Smooth muscle cell (in vitro differentiated cells): ENCODE measurements around the gene TTYH1. TPM values are rescaled to one million over a fixed set of nuclear protein-coding genes. Genes with fewer than 3 reads are reported as not detected.

Source experiments
- DNase-seq: peaks from one replicate; lab custom pipeline; 2025; ENCODE audit not compliant: unreplicated experiment; lab: John Stamatoyannopoulos, UW
- H2AFZ ChIP-seq: fragments of 200-600 bp; sonication (generic); 2 replicates; pipeline ENCODE4 v1.6.0; 2016; ENCODE audit warnings: antibody characterized with exemption, low read depth, mild to moderate bottlenecking
- H3F3A ChIP-seq: fragments of 200-600 bp; sonication (generic); 2 replicates; pipeline ENCODE4 v1.6.0; 2017; ENCODE audit warnings: antibody characterized with exemption, low read depth
- H3K27ac ChIP-seq: fragments of 200-600 bp; sonication (generic); 2 replicates; pipeline ENCODE4 v1.5.1; 2016; ENCODE audit warnings: low read depth, mild to moderate bottlenecking
- H3K27me3 ChIP-seq: fragments of 200-600 bp; sonication (generic); 2 replicates; pipeline ENCODE4 v1.6.1; 2016; ENCODE audit warnings: low read depth, mild to moderate bottlenecking
- H3K36me3 ChIP-seq: fragments of 200-600 bp; sonication (generic); 2 replicates; pipeline ENCODE4 v1.5.1; 2016; ENCODE audit warnings: low read depth
- H3K4me1 ChIP-seq: fragments of 200-600 bp; sonication (generic); 2 replicates; pipeline ENCODE4 v1.5.1; 2016; ENCODE audit warnings: low read depth
- H3K4me2 ChIP-seq: fragments of 200-600 bp; sonication (generic); 2 replicates; pipeline ENCODE4 v1.6.0; 2016; ENCODE audit warnings: mild to moderate bottlenecking
- H3K4me3 ChIP-seq: fragments of 200-600 bp; sonication (generic); 2 replicates; pipeline ENCODE4 v1.5.1; 2016; ENCODE audit warnings: mild to moderate bottlenecking
- H3K79me2 ChIP-seq: fragments of 200-600 bp; sonication (generic); 2 replicates; pipeline ENCODE4 v1.6.0; 2016; ENCODE audit warnings: low read depth, mild to moderate bottlenecking
- H3K9ac ChIP-seq: fragments of 200-600 bp; sonication (generic); 2 replicates; pipeline ENCODE4 v1.6.0; 2016; ENCODE audit warnings: low read depth
- H3K9me3 ChIP-seq: fragments of 200-600 bp; sonication (generic); replicated peaks from 2 replicates; pipeline ENCODE4 v1.5.1; 2016; ENCODE audit warnings: low read depth
- H4K20me1 ChIP-seq: fragments of 200-600 bp; sonication (generic); 2 replicates; pipeline ENCODE4 v1.6.0; 2016; ENCODE audit warnings: low read depth
- CTCF ChIP-seq: fragments of 200-600 bp; sonication (generic); IDR thresholded peaks from 2 replicates; pipeline ENCODE4 v1.5.1; 2017; ENCODE audit warnings: borderline replicate concordance, mild to moderate bottlenecking, antibody characterized with exemption; ENCODE audit not compliant: insufficient read depth, poor library complexity, severe bottlenecking
- WGBS: methylation state at CpG from one replicate; pipeline ENCODE4 v1.1.7; 2016; ENCODE audit warnings: low lambda C conversion rate; 5-methylcytosine and 5-hydroxymethylcytosine counted together
- polyA plus RNA-seq: library from polyadenylated mRNA; unstranded; fragments of >200 nt; fragmentation: Nextera tagmentation; extraction: Ambion mirVana; gene quantifications from 2 replicates; pipeline ENCODE4 v1.2.1, GENCODE V29; 2016
- total RNA-seq: library from RNA; depleted of rRNA; stranded (reverse); fragments of >200 nt; gene quantifications from 2 replicates; pipeline ENCODE4 v1.2.3, GENCODE V29; 2014

Gene TTYH1
- total and polyA plus RNA-seq, 2 experiments from 2014 or later = 0.40 to 0.65 TPM

DNA sequence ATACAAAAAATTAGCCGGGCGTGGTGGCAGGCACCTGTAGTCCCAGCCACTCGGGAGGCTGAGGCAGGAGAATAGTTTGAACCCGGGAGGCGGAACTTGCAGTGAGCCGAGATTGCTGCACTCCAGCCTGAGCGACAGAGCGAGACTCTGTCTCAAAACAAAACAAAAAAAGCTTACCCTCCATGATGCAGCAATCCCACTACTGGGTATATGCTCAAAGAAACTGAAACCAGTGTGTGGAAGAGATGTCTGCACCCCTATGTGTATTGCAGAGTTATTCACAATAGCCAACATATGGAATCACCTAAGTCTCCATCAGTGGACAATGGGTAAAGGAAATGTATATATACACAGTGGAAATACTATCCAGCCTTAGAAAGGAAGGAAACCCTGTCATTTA is 19.6 kb upstream of the TTYH1 start:
- no peaks in the 10 kb centered on the region for H3K79me2 ChIP-seq
- no peaks in the 10 kb centered on the region for H3K27me3 ChIP-seq
- no peak overlapping the region for H2AFZ ChIP-seq
- H3K9ac ChIP-seq = no peak overlapping the region
- H3K9me3 ChIP-seq = no peaks in the 10 kb centered on the region
- TF ChIP-seq CTCF = no peak
- H4K20me1 ChIP-seq = no peaks in the 10 kb centered on the region
- 81% methylated on average over 8 of the region's 8 CpGs for WGBS
- no peak overlapping the region for H3K4me2 ChIP-seq
- H3K4me1 ChIP-seq = no peaks in the 10 kb centered on the region
- H3K27ac ChIP-seq = no peak overlapping the region
- H3K36me3 ChIP-seq = no peaks in the 10 kb centered on the region
- no peak overlapping the region for H3K4me3 ChIP-seq
- no peak for DNase-seq
- no peaks in the 10 kb centered on the region for H3F3A ChIP-seq

DNA sequence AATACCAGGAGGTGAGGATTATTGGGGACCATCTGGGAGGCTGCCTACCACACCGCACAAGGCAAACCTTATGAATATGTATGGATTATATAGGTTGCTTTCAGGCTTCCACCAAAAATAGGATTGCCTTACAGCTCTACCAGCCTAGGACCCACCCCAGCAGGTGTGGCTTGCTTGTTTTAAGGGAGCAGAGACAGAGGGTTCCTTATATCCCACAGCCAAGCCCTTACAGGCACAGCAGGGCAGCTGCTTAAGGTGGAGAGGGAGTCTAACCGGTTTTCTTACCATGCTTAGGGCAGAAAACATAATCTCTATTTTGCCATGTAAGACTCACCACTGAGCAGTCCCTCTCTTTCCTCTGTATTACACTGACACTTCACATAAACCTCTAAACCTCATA is 16.1 kb upstream of the TTYH1 start:
- no peak for DNase-seq
- WGBS = 70% methylated on average over 2 of the region's 2 CpGs
- H2AFZ ChIP-seq = no peak overlapping the region
- H4K20me1 ChIP-seq = no peaks in the 10 kb centered on the region
- H3K9me3 ChIP-seq = no peaks in the 10 kb centered on the region
- H3K27me3 ChIP-seq = no peaks in the 10 kb centered on the region
- H3F3A ChIP-seq = no peaks in the 10 kb centered on the region
- no peak overlapping the region for H3K27ac ChIP-seq
- no peaks in the 10 kb centered on the region for H3K79me2 ChIP-seq
- H3K4me3 ChIP-seq = no peak overlapping the region
- TF ChIP-seq CTCF = no peak
- no peaks in the 10 kb centered on the region for H3K36me3 ChIP-seq
- H3K4me1 ChIP-seq = no peaks in the 10 kb centered on the region
- H3K4me2 ChIP-seq = no peak overlapping the region
- no peak overlapping the region for H3K9ac ChIP-seq

DNA sequence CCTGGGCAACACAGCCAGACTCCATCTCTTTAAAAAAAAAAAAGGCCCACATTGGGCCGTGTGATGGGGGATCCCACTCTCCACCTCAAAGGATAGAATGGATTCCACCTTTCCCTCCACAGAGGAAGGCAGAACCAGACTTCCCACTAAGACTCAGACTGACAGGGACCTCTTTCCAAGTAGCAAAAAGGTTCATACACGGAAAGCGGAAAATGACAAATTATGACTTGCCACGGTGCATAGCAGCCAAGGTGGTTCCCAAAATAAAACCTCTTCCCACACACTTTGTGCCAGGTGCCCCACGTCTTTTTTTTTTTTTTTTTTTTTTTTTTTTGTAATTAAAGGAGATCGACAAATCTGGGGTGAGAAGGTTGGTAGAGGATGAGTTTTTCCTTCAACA is 14.4 kb upstream of the TTYH1 start:
- no peaks in the 10 kb centered on the region for H3K36me3 ChIP-seq
- H3F3A ChIP-seq = no peaks in the 10 kb centered on the region
- 84% methylated on average over 6 of the region's 6 CpGs for WGBS
- no peak overlapping the region for H3K27ac ChIP-seq
- no peak for TF ChIP-seq CTCF
- H3K4me2 ChIP-seq = no peak overlapping the region
- no peaks in the 10 kb centered on the region for H3K79me2 ChIP-seq
- H3K9me3 ChIP-seq = no peaks in the 10 kb centered on the region
- H3K4me1 ChIP-seq = no peaks in the 10 kb centered on the region
- H3K4me3 ChIP-seq = no peak overlapping the region
- no peak for DNase-seq
- no peaks in the 10 kb centered on the region for H4K20me1 ChIP-seq
- no peaks in the 10 kb centered on the region for H3K27me3 ChIP-seq
- H3K9ac ChIP-seq = no peak overlapping the region
- H2AFZ ChIP-seq = no peak overlapping the region

DNA sequence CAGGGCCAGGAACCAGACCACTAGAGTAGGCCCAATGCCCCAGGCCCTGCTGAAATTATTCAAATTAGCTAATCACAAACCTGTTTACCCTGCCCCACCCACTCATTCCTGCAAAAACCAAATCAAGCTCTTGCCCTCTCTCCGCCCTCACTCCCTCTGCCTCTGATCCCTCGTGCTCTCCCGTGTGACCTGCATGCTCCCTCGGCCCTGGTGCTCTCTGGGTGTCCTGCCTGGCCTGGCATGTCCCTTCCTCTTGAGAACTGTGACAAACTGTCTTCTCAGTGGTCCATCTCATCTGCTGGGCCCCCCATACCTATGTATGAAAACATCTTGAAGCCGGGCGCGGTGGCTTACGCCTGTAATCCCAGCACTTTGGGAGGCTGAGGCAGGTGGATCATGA is 12.2 kb upstream of the TTYH1 start:
- Histone ChIP-seq H2AFZ (no peak overlapping the region), H3K4me3 (no peak overlapping the region), H3K4me2 (no peak overlapping the region), H4K20me1 (no peaks in the 10 kb centered on the region), H3K9ac (no peak overlapping the region), H3K36me3 (no peaks in the 10 kb centered on the region), H3F3A (no peaks in the 10 kb centered on the region), H3K9me3 (no peaks in the 10 kb centered on the region), H3K4me1 (no peaks in the 10 kb centered on the region), H3K79me2 (no peaks in the 10 kb centered on the region), H3K27me3 (no peaks in the 10 kb centered on the region), H3K27ac (no peak overlapping the region)
- no peak for TF ChIP-seq CTCF
- WGBS = 73% methylated on average over 8 of the region's 8 CpGs
- DNase-seq = no peak
